Activated CD4-positive, alpha-beta memory T cell treated with anti-CD3 and anti-CD28 coated beads, Interleukin-2, amount 10 ng/mL, durations not matched to agents 7 days and 5 days (primary cell): ENCODE measurements around the gene COP1. TPM values are rescaled to one million over a fixed set of nuclear protein-coding genes. Genes with fewer than 3 reads are reported as not detected.

ENCODE experiments used
- CTCF ChIA-PET: fragments of 350-600 bp; sonication (Branson Sonifier 250); formaldehyde crosslinking; loops from one replicate; lab custom pipeline; 2021; ENCODE audit warnings: antibody characterized with exemption, inconsistent platforms; lab: Charles Lee
- POLR2A ChIA-PET: fragments of 350-600 bp; sonication (Branson Sonifier 250); formaldehyde crosslinking; loops from one replicate; lab custom pipeline; 2021; ENCODE audit warnings: antibody characterized with exemption; lab: Charles Lee
- DNase-seq: peaks from one replicate; pipeline ENCODE4 v3.0.0-alpha.2; 2020
- H3K27ac Mint-ChIP-seq: one replicate; pipeline ENCODE4 v1.8.0; 2021; ENCODE audit warnings: mild to moderate bottlenecking, mixed read lengths
- H3K27me3 Mint-ChIP-seq: one replicate; pipeline ENCODE4 v1.8.0; 2021; ENCODE audit warnings: mixed read lengths
- H3K36me3 Mint-ChIP-seq: one replicate; pipeline ENCODE4 v1.8.0; 2021; ENCODE audit warnings: low read depth, mixed read lengths
- H3K4me1 Mint-ChIP-seq: one replicate; pipeline ENCODE4 v1.8.0; 2021; ENCODE audit warnings: mixed read lengths
- H3K4me3 Mint-ChIP-seq: one replicate; pipeline ENCODE4 v1.8.0; 2021; ENCODE audit warnings: mild to moderate bottlenecking, mixed read lengths
- H3K9me3 Mint-ChIP-seq: one replicate; pipeline ENCODE4 v1.8.0; 2021; ENCODE audit warnings: mixed read lengths
- total RNA-seq, 2 experiments: library from RNA; stranded (reverse); gene quantifications; one replicate each; pipeline ENCODE4 v1.2.3, GENCODE V29; 2021

The COP1 gene
- total RNA-seq, 2 experiments from 2014 or later = 38.8 to 41.4 TPM

DNA sequence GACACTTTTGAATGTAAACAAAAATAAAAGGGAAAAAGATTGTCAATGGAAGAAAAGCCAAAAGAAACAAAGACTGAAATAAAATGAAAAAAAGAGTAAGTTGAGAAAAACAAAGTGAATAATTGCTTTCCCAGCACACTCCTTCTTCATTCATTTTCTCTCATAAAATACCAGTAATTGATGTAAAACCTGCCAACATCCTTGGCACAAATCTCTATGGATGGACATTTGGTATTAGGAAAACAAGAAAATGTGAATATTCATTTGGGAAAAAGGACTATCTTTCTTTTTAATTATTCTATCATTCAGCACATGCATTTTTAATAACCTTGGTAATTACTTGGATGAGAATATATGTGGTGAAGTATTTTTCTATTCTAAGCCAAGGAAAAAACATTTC is 259.3 kb downstream of the COP1 start:
- DNase-seq = no peak
- no peaks in the 10 kb centered on the region for H3K4me1 Mint-ChIP-seq
- ChIA-PET CTCF (no interaction called here), POLR2A (no interaction called here)
- H3K27me3 Mint-ChIP-seq = no peaks in the 10 kb centered on the region
- H3K9me3 Mint-ChIP-seq = peaks cover 6% of the 10 kb centered on the region
- peaks cover 52% of the 10 kb centered on the region for H3K36me3 Mint-ChIP-seq
- no peak overlapping the region for H3K27ac Mint-ChIP-seq
- no peak overlapping the region for H3K4me3 Mint-ChIP-seq

DNA sequence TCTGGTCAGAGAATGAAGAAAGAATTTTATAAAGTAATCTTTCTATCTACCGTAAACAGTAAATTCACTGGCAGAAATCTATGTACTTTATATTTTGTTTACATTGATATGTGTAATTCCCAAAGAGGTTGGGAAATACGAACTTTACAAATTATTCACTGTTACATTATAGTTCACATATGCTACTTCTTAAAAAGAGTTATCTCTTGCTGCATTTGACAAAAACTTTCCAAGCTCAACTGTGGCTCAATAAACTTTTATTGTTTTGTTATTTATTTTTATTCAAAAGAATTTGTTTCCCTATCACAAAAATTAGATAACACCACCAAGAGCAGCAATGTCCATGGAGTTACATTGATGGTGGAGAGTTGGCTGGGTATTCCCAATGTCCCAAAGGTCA is 262.5 kb downstream of the COP1 start:
- Mint-ChIP-seq H3K4me1 (no peaks in the 10 kb centered on the region), H3K4me3 (no peak overlapping the region), H3K9me3 (no peaks in the 10 kb centered on the region), H3K27ac (no peak overlapping the region), H3K27me3 (no peaks in the 10 kb centered on the region), H3K36me3 (peaks cover 64% of the 10 kb centered on the region)
- POLR2A ChIA-PET = no interaction called here
- CTCF ChIA-PET = no interaction called here
- DNase-seq = no peak

DNA sequence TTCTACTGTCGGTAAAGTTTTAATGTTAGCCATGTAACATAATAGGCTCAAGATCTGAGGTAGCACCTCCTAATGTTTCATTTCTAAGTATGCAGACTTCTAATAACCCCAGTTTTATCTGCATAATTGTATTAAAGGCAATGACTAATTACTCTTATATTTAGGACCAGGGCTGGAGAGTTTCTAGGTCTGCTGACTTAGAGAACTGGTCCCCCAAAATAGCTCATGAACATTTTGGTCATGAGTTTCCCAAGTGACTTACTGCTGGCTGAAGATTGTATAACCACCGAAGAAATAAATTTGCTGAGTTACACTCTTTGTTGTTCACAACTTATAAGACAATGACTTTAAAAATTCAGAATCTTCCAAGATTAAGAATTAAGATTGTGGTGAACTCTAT is 265.9 kb downstream of the COP1 start:
- CTCF ChIA-PET = no interaction called here
- H3K36me3 Mint-ChIP-seq = peaks cover 63% of the 10 kb centered on the region
- DNase-seq = no peak
- no peaks in the 10 kb centered on the region for H3K9me3 Mint-ChIP-seq
- H3K27me3 Mint-ChIP-seq = no peaks in the 10 kb centered on the region
- H3K4me3 Mint-ChIP-seq = no peak overlapping the region
- POLR2A ChIA-PET = no interaction called here
- H3K4me1 Mint-ChIP-seq = no peaks in the 10 kb centered on the region
- H3K27ac Mint-ChIP-seq = no peak overlapping the region

DNA sequence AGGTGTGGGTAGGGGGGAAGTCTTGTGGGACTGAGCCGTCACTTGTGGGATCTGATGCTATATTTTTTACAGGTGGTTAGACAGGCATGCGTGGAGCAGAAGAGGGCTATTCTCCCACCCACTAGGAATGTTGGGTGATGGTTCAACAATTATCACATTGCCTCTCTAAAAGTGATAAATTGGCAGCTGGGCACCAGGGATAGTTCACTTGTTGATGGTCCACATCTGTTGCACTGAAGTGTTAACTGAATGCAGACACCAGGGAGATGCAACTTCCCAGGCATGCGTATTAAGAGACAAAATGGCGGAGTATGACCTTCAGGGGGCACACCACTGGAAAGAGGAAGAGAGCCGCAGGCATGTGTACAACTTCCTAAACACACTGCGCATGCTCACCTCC is 270.4 kb downstream of the COP1 start:
- Mint-ChIP-seq H3K27me3 (no peaks in the 10 kb centered on the region), H3K9me3 (no peaks in the 10 kb centered on the region), H3K36me3 (peaks cover 43% of the 10 kb centered on the region), H3K4me1 (no peaks in the 10 kb centered on the region), H3K4me3 (no peak overlapping the region), H3K27ac (no peak overlapping the region)
- DNase-seq = no peak
- ChIA-PET POLR2A (no interaction called here), CTCF (no interaction called here)

DNA sequence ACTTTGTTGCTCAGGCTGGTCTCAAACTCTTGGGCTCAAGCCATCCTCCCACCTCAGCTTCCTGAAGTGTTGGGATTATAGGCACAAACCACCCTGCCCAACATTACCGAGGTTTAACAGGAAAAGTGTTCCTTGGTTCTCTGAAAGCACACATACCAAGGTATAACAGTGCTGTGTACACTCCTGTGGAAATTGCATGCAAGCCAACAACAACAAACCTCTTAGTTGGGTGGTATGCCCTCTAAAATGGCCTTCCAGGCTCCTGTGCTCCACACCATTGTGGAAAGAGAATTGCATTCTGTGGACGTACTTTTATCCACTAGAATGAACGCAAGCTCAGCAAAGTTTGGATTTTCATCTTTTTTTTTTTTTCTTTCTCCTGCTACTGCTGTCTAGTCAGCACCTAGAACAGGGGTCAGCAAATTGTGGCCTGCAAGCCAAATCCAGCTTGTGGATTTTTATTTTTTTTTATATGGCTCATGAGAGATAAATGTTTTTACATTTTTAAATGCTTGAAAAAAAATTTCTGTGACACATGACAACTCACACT is 271.4 kb downstream of the COP1 start:
- no peak for DNase-seq
- no peaks in the 10 kb centered on the region for H3K4me1 Mint-ChIP-seq
- ChIA-PET CTCF (no interaction called here), POLR2A (no interaction called here)
- H3K36me3 Mint-ChIP-seq = peaks cover 32% of the 10 kb centered on the region
- H3K27ac Mint-ChIP-seq = no peak overlapping the region
- no peak overlapping the region for H3K4me3 Mint-ChIP-seq
- H3K27me3 Mint-ChIP-seq = no peaks in the 10 kb centered on the region
- H3K9me3 Mint-ChIP-seq = no peaks in the 10 kb centered on the region

DNA sequence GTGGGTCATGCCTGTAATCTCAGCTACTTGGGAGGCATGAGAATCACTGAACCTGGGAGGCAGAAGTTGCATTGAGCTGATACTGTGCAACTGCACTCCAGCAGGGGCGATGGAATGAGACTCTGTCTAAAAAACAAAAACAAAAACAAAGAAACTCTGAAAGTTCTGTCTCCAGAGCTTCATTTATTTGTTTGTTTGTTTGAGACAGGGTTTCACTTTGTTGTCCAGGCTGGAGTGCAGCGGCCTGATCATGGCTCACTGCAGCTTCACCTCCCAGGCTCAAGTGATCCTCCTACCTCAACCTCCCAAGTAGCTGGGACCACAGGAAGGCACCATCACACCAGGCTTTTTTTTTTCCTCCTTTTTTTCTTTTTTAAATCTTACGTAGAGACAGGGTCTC is 271.9 kb downstream of the COP1 start:
- peaks cover 29% of the 10 kb centered on the region for H3K36me3 Mint-ChIP-seq
- H3K27ac Mint-ChIP-seq = no peak overlapping the region
- H3K4me3 Mint-ChIP-seq = no peak overlapping the region
- ChIA-PET CTCF (no interaction called here), POLR2A (no interaction called here)
- H3K27me3 Mint-ChIP-seq = no peaks in the 10 kb centered on the region
- no peaks in the 10 kb centered on the region for H3K9me3 Mint-ChIP-seq
- no peak for DNase-seq
- H3K4me1 Mint-ChIP-seq = no peaks in the 10 kb centered on the region

DNA sequence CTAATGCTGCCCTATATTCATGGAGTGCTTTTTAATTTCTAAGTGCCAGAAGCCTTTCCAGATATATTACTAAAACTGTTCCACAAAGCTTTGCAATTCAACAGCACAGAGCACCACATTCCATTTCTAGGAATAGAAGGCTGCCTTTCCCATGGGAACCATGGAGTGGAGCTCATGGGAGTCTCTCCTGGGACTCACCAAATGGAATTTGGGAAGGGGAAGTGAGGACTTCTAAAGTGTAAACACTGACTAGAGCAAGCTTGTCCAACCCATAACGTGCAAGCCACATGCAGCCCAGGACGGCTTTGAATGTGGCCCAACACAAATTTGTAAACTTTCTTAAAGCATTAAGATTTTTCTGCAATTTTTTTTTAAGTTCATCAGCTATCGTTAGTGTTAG is 273.3 kb downstream of the COP1 start:
- Mint-ChIP-seq H3K4me1 (no peaks in the 10 kb centered on the region), H3K4me3 (no peak overlapping the region), H3K27ac (no peak overlapping the region), H3K36me3 (peaks cover 22% of the 10 kb centered on the region), H3K27me3 (no peaks in the 10 kb centered on the region), H3K9me3 (no peaks in the 10 kb centered on the region)
- POLR2A ChIA-PET = no interaction called here
- CTCF ChIA-PET = interaction anchor here (0.7 kb wide), 1 partner anchor 315 kb away, joined by 4 read pairs; no protein-coding TSS in a partner anchor
- no peak for DNase-seq

DNA sequence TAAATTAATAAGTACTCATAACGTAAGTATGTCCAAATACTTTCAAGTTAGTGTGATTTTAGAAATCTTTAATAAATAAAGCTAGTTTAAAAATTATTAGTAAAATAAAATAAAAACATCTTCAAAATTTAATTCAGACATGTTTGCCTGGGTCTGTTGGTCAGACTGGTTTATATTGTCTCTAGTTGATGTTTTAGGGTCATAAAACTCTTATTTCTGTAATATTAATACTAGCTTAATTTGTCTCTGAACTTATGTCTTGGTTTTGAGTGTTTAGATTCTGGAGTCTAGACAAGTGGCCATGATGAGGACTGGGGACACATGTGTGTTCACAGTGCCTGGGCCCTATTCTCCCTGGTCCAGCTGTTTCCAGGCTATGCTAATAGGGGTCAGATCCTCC is 279.1 kb downstream of the COP1 start:
- POLR2A ChIA-PET = no interaction called here
- DNase-seq = no peak
- Mint-ChIP-seq H3K9me3 (peaks cover 2% of the 10 kb centered on the region), H3K36me3 (peaks cover 9% of the 10 kb centered on the region), H3K4me1 (no peaks in the 10 kb centered on the region), H3K4me3 (no peak overlapping the region), H3K27me3 (no peaks in the 10 kb centered on the region), H3K27ac (no peak overlapping the region)
- CTCF ChIA-PET = no interaction called here

DNA sequence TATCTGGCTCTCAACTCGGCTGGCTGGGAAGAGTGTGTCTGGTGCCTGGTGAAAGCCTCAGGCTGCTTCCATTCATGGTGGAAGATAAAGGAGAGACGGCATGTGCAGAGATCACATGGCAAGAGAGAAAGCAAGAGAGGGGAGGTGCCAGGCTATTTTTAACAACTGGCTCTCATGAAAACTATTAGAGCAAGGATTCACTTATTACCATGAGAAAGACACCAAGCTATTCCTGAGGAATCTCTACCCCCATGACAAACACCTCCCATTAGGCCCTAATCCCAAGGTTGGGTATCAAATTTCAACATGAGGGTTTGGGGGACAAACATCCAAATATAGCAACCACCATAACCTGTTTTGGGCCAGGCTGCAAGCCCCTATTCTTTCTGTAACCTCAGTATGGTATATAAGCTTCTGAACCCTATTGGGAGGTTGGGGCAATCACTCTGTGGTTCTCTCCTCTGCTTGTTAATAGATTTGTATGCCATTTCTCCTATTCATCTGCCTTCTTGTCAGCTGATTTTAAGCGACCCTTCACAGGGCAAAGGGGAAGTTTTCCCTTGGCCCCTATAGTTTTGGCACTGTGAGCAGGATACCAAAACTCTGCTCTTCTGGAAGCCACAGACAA is 284.7 kb downstream of the COP1 start:
- ChIA-PET CTCF (no interaction called here), POLR2A (no interaction called here)
- Mint-ChIP-seq H3K27me3 (no peaks in the 10 kb centered on the region), H3K4me1 (no peaks in the 10 kb centered on the region), H3K9me3 (no peaks in the 10 kb centered on the region), H3K27ac (no peak overlapping the region), H3K36me3 (peaks cover 4% of the 10 kb centered on the region), H3K4me3 (no peak overlapping the region)
- no peak for DNase-seq

DNA sequence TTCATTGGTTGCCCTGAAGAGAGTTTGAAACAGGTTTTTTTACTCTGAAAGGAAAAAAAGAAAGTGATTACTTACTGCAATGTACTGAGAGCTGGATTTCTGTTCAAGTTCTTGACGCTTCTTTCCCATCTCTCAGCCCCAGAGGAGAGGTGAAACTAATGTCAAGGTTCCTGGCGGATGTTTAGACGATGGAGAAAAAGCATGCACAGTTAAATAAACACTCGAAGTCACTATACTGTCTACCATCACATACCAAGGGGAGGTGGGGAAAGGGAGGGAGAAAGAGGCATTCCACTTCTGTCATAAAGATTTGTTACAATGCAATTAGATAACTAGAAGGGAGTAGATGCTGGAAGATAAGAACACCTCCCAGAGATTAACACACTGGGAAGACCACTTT is 286.7 kb downstream of the COP1 start:
- no peak for DNase-seq
- Mint-ChIP-seq H3K4me3 (no peak overlapping the region), H3K9me3 (peaks cover 3% of the 10 kb centered on the region), H3K27me3 (no peaks in the 10 kb centered on the region), H3K36me3 (no peaks in the 10 kb centered on the region), H3K27ac (no peak overlapping the region), H3K4me1 (no peaks in the 10 kb centered on the region)
- CTCF ChIA-PET = no interaction called here
- POLR2A ChIA-PET = no interaction called here

DNA sequence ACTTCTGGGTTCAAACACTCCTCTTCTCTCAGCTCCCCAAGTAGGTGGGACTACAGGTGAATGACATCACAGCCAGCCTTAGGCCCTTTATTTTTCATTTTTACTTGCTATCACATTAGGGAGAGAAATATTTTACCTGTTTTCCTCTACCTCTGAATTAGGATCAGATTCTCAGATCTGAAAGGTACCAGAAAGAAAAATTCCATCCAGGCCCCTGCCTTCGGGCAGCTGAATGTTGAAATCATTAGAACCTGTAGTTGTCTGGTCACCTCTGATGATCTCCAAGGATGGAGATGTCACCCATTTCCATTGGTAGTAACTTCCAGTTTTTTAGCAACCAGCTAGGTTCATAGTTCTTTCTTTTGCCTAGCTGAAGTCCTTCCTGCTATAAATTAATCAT is 288.1 kb downstream of the COP1 start:
- Mint-ChIP-seq H3K27me3 (no peaks in the 10 kb centered on the region), H3K36me3 (no peaks in the 10 kb centered on the region), H3K4me3 (no peak overlapping the region), H3K27ac (no peak overlapping the region), H3K4me1 (no peaks in the 10 kb centered on the region), H3K9me3 (peaks cover 3% of the 10 kb centered on the region)
- no peak for DNase-seq
- ChIA-PET POLR2A (no interaction called here), CTCF (no interaction called here)

DNA sequence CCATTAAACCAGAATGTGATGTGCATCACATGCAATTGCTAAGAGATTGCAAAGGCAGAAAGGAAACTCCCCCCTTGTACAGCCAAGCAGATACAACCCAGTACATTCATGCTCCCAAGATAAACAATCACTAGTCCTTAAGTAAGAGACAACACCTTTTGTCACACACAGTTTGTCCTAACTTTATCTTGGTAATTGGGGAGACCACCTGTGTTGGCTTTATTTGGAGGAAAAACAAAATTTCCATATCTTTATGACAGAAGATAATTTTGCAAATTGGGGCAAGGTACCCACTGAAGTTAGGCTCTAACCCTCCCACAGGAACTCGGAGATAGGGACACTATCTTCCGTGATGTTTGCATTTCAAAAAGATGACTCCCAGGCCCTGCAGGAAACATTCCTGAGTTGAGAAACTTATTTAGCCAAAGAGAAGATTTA is 288.7 kb downstream of the COP1 start:
- peaks cover 3% of the 10 kb centered on the region for H3K9me3 Mint-ChIP-seq
- no peaks in the 10 kb centered on the region for H3K4me1 Mint-ChIP-seq
- H3K36me3 Mint-ChIP-seq = no peaks in the 10 kb centered on the region
- no peaks in the 10 kb centered on the region for H3K27me3 Mint-ChIP-seq
- H3K27ac Mint-ChIP-seq = no peak overlapping the region
- no peak for DNase-seq
- POLR2A ChIA-PET = no interaction called here
- H3K4me3 Mint-ChIP-seq = no peak overlapping the region
- CTCF ChIA-PET = no interaction called here

DNA sequence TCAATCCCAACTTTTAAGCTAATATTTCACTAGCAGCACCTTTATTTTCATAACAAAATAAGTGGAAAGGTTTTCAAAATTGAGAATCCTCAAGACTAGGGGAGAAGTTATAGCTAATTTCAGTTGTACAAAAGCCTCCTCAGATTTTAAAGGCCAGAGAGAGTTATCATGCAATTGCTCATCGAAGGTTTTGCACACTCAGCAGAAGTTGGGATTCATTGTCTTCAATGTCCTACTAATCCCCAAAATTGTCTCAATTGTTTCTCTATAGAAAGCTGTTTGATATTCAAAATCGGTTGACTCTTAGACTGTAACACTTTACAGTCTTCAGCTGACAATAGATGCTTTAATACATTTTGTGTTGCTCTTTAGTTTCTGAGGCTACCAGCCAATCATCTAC is 293.0 kb downstream of the COP1 start:
- Mint-ChIP-seq H3K4me3 (no peak overlapping the region), H3K27ac (no peak overlapping the region), H3K27me3 (no peaks in the 10 kb centered on the region), H3K36me3 (peaks cover 3% of the 10 kb centered on the region), H3K9me3 (peaks cover 15% of the 10 kb centered on the region), H3K4me1 (no peaks in the 10 kb centered on the region)
- ChIA-PET CTCF (interaction anchor here (0.7 kb wide), 1 partner anchor 20 kb away, joined by 3 read pairs; no protein-coding TSS in a partner anchor), POLR2A (no interaction called here)
- no peak for DNase-seq

DNA sequence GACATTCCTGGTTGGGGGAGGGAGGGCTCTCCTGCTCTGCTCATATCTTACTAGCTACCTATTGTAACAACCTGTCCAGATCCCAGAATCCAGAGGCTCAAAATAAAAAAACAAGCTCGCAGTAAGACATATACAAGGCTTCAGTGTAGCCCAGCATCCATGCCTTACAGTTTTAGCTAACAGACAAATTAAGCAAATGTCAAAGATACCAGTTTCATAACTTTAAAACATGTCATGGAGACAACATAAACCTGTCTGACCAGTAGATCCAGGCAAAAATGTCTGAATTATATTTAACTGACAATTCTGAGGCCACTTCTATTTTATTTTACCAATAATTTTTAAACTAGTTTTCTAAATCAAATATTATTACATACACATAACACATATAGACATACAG is 295.9 kb downstream of the COP1 start:
- no peak overlapping the region for H3K4me3 Mint-ChIP-seq
- peaks cover 12% of the 10 kb centered on the region for H3K9me3 Mint-ChIP-seq
- no peak overlapping the region for H3K27ac Mint-ChIP-seq
- ChIA-PET POLR2A (no interaction called here), CTCF (no interaction called here)
- no peak for DNase-seq
- peaks cover 3% of the 10 kb centered on the region for H3K36me3 Mint-ChIP-seq
- H3K4me1 Mint-ChIP-seq = no peaks in the 10 kb centered on the region
- H3K27me3 Mint-ChIP-seq = no peaks in the 10 kb centered on the region
